ENCODE data around the gene TRIML1.

- TF ChIP-seq CTCF (conservative IDR thresholded peaks at IDR 0.05; ENCODE audit: low read length): no peak
- TF ChIP-seq EZH2phosphoT487 (IDR thresholded peaks at IDR 0.05; ENCODE audit: borderline replicate concordance): no peak
Measured at GRCh38 chr4:188121530-188121929, 17.7 kb upstream of the TRIML1 start.
